ENCODE data around the gene PYY.

DNA sequence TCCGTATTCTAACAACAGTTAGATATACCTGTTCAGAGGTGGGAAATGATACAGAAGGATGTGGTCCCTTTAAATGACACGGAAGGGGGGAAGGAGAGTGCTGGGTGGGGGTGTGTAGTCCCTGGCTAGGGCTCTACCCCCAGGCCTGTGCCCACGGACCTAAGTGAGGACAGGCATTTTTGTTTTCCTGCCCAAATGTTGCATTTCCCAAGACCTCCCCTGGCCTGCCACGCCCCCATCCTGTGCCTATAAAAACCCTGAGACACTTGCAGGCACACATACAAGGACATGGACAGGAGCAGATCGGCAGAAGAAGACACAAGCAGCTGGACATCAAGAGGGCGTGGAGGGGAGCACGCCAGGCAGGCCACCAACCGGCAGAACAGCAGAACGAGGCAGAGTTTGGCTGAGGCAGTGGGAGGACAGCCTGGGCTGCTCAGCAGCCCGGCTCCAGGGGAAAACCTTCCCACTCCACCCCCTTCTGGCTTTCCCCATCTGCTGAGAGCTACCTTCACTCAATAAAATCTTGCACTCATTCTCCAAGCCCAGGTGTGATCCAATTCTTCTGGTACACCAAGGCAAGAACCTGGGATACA lies 33.1 kb downstream of the PYY start:
- TF ChIP-seq, protein P1, sequence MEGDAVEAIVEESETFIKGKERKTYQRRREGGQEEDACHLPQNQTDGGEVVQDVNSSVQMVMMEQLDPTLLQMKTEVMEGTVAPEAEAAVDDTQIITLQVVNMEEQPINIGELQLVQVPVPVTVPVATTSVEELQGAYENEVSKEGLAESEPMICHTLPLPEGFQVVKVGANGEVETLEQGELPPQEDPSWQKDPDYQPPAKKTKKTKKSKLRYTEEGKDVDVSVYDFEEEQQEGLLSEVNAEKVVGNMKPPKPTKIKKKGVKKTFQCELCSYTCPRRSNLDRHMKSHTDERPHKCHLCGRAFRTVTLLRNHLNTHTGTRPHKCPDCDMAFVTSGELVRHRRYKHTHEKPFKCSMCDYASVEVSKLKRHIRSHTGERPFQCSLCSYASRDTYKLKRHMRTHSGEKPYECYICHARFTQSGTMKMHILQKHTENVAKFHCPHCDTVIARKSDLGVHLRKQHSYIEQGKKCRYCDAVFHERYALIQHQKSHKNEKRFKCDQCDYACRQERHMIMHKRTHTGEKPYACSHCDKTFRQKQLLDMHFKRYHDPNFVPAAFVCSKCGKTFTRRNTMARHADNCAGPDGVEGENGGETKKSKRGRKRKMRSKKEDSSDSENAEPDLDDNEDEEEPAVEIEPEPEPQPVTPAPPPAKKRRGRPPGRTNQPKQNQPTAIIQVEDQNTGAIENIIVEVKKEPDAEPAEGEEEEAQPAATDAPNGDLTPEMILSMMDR (IDR thresholded peaks at IDR 0.05) = no peak
- no peak for TF ChIP-seq POLR2AphosphoS5 (IDR thresholded peaks at IDR 0.05)
- TF ChIP-seq POLR2A (IDR thresholded peaks at IDR 0.05) = no peak

All from suprapubic skin (tissue), 4 donors.